ENCODE data around the gene CCR4. TPM values are rescaled to one million over a fixed set of nuclear protein-coding genes. Genes with fewer than 3 reads are reported as not detected.
"Not testable (repeated sequence)": the region's sequence is repeated elsewhere in the genome, so short reads cannot be mapped to it uniquely, and the experiment has no call there.

Gene CCR4
- total RNA-seq, 2 donors from 2014 or later: 0.33 to 0.35 TPM

- H3K27me3 ChIP-seq: no peaks in the 10 kb centered on the region
- no peak overlapping the region for H3K4me3 ChIP-seq
- no peaks in the 10 kb centered on the region for H3K36me3 ChIP-seq
- H3K9me3 ChIP-seq: no peaks in the 10 kb centered on the region
- TF ChIP-seq, protein P1, sequence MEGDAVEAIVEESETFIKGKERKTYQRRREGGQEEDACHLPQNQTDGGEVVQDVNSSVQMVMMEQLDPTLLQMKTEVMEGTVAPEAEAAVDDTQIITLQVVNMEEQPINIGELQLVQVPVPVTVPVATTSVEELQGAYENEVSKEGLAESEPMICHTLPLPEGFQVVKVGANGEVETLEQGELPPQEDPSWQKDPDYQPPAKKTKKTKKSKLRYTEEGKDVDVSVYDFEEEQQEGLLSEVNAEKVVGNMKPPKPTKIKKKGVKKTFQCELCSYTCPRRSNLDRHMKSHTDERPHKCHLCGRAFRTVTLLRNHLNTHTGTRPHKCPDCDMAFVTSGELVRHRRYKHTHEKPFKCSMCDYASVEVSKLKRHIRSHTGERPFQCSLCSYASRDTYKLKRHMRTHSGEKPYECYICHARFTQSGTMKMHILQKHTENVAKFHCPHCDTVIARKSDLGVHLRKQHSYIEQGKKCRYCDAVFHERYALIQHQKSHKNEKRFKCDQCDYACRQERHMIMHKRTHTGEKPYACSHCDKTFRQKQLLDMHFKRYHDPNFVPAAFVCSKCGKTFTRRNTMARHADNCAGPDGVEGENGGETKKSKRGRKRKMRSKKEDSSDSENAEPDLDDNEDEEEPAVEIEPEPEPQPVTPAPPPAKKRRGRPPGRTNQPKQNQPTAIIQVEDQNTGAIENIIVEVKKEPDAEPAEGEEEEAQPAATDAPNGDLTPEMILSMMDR (IDR thresholded peaks at IDR 0.05): no peak
- DNase-seq (ENCODE audit: low spot score): no peak
- no peak overlapping the region for H3K27ac ChIP-seq
- H3K4me1 ChIP-seq: no peaks in the 10 kb centered on the region
Observed at GRCh38 chr3:32983124-32983523, 31.7 kb downstream of the CCR4 start.

DNA sequence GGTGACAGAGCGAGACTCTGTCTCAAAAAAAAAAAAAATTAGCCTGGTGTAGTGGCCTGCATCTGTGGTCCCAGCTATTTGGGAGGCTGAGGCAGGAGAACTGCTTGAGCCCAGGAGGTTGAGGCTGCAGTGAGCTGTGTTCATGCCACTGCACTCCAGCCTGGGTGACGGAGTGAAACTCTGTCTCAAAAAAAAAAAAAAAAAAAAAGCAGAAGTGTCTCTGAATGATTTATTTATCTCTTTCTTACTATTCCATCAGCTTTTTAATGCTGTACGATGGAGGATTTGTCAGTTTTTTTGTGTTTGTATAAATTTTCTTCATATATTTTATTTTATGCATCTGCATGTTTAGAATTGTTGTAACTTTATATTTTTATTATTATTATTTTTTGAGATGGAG, 33.5 kb downstream of the CCR4 start:
- H3K36me3 ChIP-seq; H3K27me3 ChIP-seq; H3K4me1 ChIP-seq; H3K9me3 ChIP-seq; H3K4me3 ChIP-seq; H3K27ac ChIP-seq; DNase-seq (ENCODE audit: low spot score): not testable (repeated sequence)

GRCh38 chr3:32989171-32989570, 37.7 kb downstream of the CCR4 start:
- Histone ChIP-seq H3K4me3 (no peak overlapping the region), H3K27ac (no peak overlapping the region), H3K36me3 (no peaks in the 10 kb centered on the region), H3K4me1 (no peaks in the 10 kb centered on the region), H3K9me3 (no peaks in the 10 kb centered on the region), H3K27me3 (no peaks in the 10 kb centered on the region)
- TF ChIP-seq, protein P1 (IDR thresholded peaks at IDR 0.05): no peak
- DNase-seq (ENCODE audit: low spot score): no peak

- no peak for DNase-seq (ENCODE audit: low spot score)
- TF ChIP-seq, protein P1 (IDR thresholded peaks at IDR 0.05): no peak
Observed at GRCh38 chr3:32990116-32990515, 38.7 kb downstream of the CCR4 start.

GRCh38 chr3:32991781-32992180, 40.3 kb downstream of the CCR4 start:
- Histone ChIP-seq H3K36me3 (peaks cover 4% of the 10 kb centered on the region), H3K9me3 (no peaks in the 10 kb centered on the region)
- TF ChIP-seq, protein P1 (IDR thresholded peaks at IDR 0.05): no peak

More at GRCh38 chr3:32990116-32990515, 38.7 kb downstream of the CCR4 start:
- Histone ChIP-seq H3K27ac (no peak overlapping the region), H3K27me3 (no peaks in the 10 kb centered on the region), H3K36me3 (no peaks in the 10 kb centered on the region), H3K4me1 (no peaks in the 10 kb centered on the region), H3K4me3 (no peak overlapping the region), H3K9me3 (no peaks in the 10 kb centered on the region)

GRCh38 chr3:32992310-32992686, 40.9 kb downstream of the CCR4 start:
- no peaks in the 10 kb centered on the region for H3K4me1 ChIP-seq
- H3K9me3 ChIP-seq: no peaks in the 10 kb centered on the region
- H3K36me3 ChIP-seq: peaks cover 9% of the 10 kb centered on the region
- no peak for DNase-seq (ENCODE audit: low spot score)
- H3K27me3 ChIP-seq: no peaks in the 10 kb centered on the region
- TF ChIP-seq, protein P1 (IDR thresholded peaks at IDR 0.05): no peak
- no peak overlapping the region for H3K27ac ChIP-seq
- no peak overlapping the region for H3K4me3 ChIP-seq

More at GRCh38 chr3:32991781-32992180, 40.3 kb downstream of the CCR4 start:
- no peaks in the 10 kb centered on the region for H3K27me3 ChIP-seq
- no peaks in the 10 kb centered on the region for H3K4me1 ChIP-seq
- no peak overlapping the region for H3K27ac ChIP-seq
- no peak overlapping the region for H3K4me3 ChIP-seq
- no peak for DNase-seq (ENCODE audit: low spot score)

Data from right atrium auricular region (tissue), 2 donors.